Mucosa of rectum (tissue), 2 donors: ENCODE data around the gene MED13L.
A peak's percentile ranks its signal among the peaks of the same experiment; 100 is the strongest.

Experiments
- H3K27ac ChIP-seq, 2 donors: one replicate each; pipeline ENCODE4 v1.7.0; 2013; ENCODE audit warnings: inconsistent platforms in 2 of 2, low read depth in 2 of 2, low read length in 2 of 2
- H3K27me3 ChIP-seq, 2 donors: one replicate each; pipeline ENCODE4 v1.7.0; 2013; ENCODE audit warnings: low read length in 2 of 2; ENCODE audit not compliant: control insufficient read depth in 2 of 2, insufficient read depth in 2 of 2
- H3K36me3 ChIP-seq, 2 donors: one replicate each; pipeline ENCODE4 v1.7.0; 2013; ENCODE audit warnings: low read length in 2 of 2; ENCODE audit not compliant: control insufficient read depth in 2 of 2, insufficient read depth in 2 of 2
- H3K4me1 ChIP-seq, 2 donors: one replicate each; pipeline ENCODE4 v1.7.0; 2013; ENCODE audit warnings: low read length in 2 of 2, mild to moderate bottlenecking in 1 of 2; ENCODE audit not compliant: control insufficient read depth in 2 of 2, insufficient read depth in 2 of 2
- H3K4me3 ChIP-seq, 2 donors: one replicate each; pipeline ENCODE4 v1.7.0; 2013; ENCODE audit warnings: low read length in 2 of 2
- H3K9ac ChIP-seq, 2 donors: one replicate each; pipeline ENCODE4 v1.7.0; 2013; ENCODE audit warnings: low read length in 2 of 2, low read depth in 1 of 2, mild to moderate bottlenecking in 1 of 2
- H3K9me3 ChIP-seq, 2 donors: one replicate each; pipeline ENCODE4 v1.7.0; 2013; ENCODE audit warnings: low read length in 2 of 2; ENCODE audit not compliant: control insufficient read depth in 2 of 2
- donor health status: healthy.
- donor health status: Normal muscosa, but diverticular disease.

The MED13L gene

GRCh38 chr12:116277467-116278278 is at the start of gene MED13L:
Gene MED13L, minus strand, starts transcription at chr12:116277693. Its CDS starts 562 bp downstream, at chr12:116277131.
- H3K4me3 ChIP-seq: peak within 1 kb of the TSS; percentile 91 to 93
- peak within 1 kb of the TSS; percentile 80 to 89 for H3K9ac ChIP-seq
- peaks cover 8 to 11% of the 10 kb centered on the region in 2 donors for H3K4me1 ChIP-seq
- H3K9me3 ChIP-seq: no peaks in the 10 kb centered on the region
- H3K27me3 ChIP-seq: no peaks in the 10 kb centered on the region
- H3K27ac ChIP-seq: peak within 1 kb of the TSS; percentile 81 to 89
- H3K36me3 ChIP-seq: no peaks in the 10 kb centered on the region

GRCh38 chr12:116325336-116325664 is 47.8 kb upstream of the MED13L start:
- Histone ChIP-seq H3K27me3 (no peaks in the 10 kb centered on the region), H3K4me1 (peaks cover 2 to 5% of the 10 kb centered on the region in 2 donors), H3K36me3 (no peaks in the 10 kb centered on the region), H3K9ac (no peak overlapping the region), H3K27ac (peak overlapping the region; percentile 39 to 46), H3K4me3 (no peak overlapping the region), H3K9me3 (no peaks in the 10 kb centered on the region)

GRCh38 chr12:116324654-116325335 is 47.3 kb upstream of the MED13L start:
- peaks cover 7 to 8% of the 10 kb centered on the region in 2 donors for H3K4me1 ChIP-seq
- H3K27ac ChIP-seq: peak overlapping the region; percentile 39 to 46
- no peaks in the 10 kb centered on the region for H3K9me3 ChIP-seq
- no peak overlapping the region for H3K4me3 ChIP-seq
- H3K36me3 ChIP-seq: no peaks in the 10 kb centered on the region
- no peak overlapping the region for H3K9ac ChIP-seq
- no peaks in the 10 kb centered on the region for H3K27me3 ChIP-seq

GRCh38 chr12:116323406-116324386 is 46.2 kb upstream of the MED13L start:
- Histone ChIP-seq H3K36me3 (no peaks in the 10 kb centered on the region), H3K9ac (no peak overlapping the region), H3K27ac (no peak overlapping the region), H3K4me3 (no peak overlapping the region), H3K4me1 (peaks cover 8% of the 10 kb centered on the region in 2 donors), H3K9me3 (no peaks in the 10 kb centered on the region), H3K27me3 (no peaks in the 10 kb centered on the region)

DNA sequence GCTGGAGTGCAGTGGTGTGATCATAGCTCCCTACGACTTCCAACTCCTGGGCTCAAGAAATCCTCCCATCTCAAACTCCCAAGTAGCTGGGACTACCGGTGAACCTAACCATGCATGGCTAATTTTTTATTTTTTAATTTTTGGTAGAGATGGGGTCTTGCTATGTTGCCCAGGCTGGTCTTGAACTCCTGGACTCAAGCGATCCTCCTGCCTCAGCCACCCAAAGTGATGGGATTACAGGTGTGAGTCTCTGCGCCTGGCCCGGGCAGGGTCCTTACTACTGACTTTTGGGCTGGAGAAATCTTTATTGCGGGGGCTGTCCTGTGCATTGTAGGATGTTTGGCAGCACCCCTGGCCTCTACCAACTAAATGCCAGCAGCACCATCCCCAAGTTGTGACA is 44.4 kb upstream of the MED13L start:
- Histone ChIP-seq H3K4me1 (peaks cover 8% of the 10 kb centered on the region in 2 donors), H3K27me3 (no peaks in the 10 kb centered on the region), H3K9me3 (no peaks in the 10 kb centered on the region), H3K27ac (no peak overlapping the region), H3K36me3 (no peaks in the 10 kb centered on the region), H3K4me3 (no peak overlapping the region), H3K9ac (no peak overlapping the region)

DNA sequence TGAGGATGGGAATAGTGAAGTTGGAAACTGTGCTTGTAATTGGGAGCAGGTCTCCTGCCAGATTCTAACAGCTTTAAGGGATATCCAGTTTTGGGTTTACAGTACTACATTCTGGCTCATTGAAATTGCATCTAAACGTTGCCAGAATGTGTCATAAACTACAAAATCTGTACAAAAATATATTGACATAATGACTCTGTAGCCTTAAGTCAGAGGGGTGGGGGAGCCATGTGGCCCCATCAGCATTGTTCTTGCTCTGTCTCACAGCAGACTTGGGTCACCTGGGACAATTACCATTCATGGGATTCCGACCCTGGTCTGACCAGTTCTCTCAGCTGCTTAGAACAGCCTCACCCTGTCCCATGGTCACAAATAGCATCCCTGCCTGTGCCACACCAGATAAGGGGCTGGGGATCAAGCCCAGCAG is 43.3 kb upstream of the MED13L start:
- Histone ChIP-seq H3K4me1 (peaks cover 8% of the 10 kb centered on the region in 2 donors), H3K27me3 (no peaks in the 10 kb centered on the region), H3K9me3 (no peaks in the 10 kb centered on the region), H3K9ac (no peak overlapping the region), H3K27ac (peak overlapping the region; percentile 62 to 71), H3K4me3 (no peak overlapping the region), H3K36me3 (no peaks in the 10 kb centered on the region)

DNA sequence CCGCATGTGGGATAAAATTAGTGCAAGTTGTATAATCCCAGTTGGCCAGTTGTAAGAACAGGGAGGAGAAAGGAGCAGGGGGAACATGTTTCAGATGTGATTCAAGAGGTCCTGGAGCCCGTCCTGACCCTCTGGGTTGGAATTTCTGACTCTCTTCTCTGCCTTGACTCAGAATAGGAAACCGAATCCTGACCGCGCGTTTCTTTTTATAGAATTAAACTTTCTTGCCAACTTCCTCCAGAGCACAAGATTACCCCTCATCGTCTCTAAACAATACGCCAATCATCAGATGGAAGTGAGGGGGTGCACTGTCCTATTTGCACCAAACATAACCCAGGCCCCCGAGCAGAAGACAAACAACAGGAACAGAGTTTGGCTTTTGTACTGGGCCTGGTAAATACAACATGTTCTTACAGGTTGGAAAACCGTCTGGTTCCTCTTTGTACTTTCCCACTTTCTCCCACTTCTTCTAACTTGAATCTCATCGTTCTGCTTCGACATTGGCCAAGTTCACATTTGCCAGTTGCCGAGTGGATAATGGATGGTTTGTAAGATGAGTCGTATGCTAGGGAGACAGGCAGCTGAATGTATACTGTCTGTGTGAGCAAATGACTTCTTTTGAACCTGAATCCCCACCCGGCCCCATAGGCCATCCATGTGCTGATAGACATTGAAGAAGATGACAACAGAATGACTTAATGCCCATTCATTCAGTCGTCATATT is 42.6 kb upstream of the MED13L start:
- no peaks in the 10 kb centered on the region for H3K9me3 ChIP-seq
- no peak overlapping the region for H3K9ac ChIP-seq
- H3K4me1 ChIP-seq: peaks cover 8% of the 10 kb centered on the region in 2 donors
- H3K27me3 ChIP-seq: no peaks in the 10 kb centered on the region
- no peaks in the 10 kb centered on the region for H3K36me3 ChIP-seq
- H3K27ac ChIP-seq: peak overlapping the region; percentile 62 to 71
- peak overlapping the region in 1 of 2 donors; percentile 17 for H3K4me3 ChIP-seq

- no peaks in the 10 kb centered on the region for H3K27me3 ChIP-seq
- H3K9ac ChIP-seq: no peak overlapping the region
- peaks cover 8% of the 10 kb centered on the region in 2 donors for H3K4me1 ChIP-seq
- H3K36me3 ChIP-seq: no peaks in the 10 kb centered on the region
- H3K4me3 ChIP-seq: peak overlapping the region in 1 of 2 donors; percentile 17
- H3K9me3 ChIP-seq: no peaks in the 10 kb centered on the region
- peak overlapping the region in 1 of 2 donors; percentile 62 for H3K27ac ChIP-seq
Measured at GRCh38 chr12:116319233-116319897, 41.9 kb upstream of the MED13L start.
